COR-L47 (cell line): ENCODE data around the gene RPL22L1.
"Not testable (repeated sequence)": the region's sequence is repeated elsewhere in the genome, so short reads cannot be mapped to it uniquely, and the experiment has no call there.

ENCODE experiments used
- DNase-seq: peaks from one replicate; lab custom pipeline; 2025; lab: John Stamatoyannopoulos, UW

RPL22L1 gene

GRCh38 chr3:170878688-170879087, 8.7 kb upstream of the RPL22L1 start:
- DNase-seq, result not testable (repeated sequence)

GRCh38 chr3:170877311-170877710, 7.3 kb upstream of the RPL22L1 start:
- not testable (repeated sequence) for DNase-seq

GRCh38 chr3:170876537-170876936, 6.5 kb upstream of the RPL22L1 start:
- no peak for DNase-seq

- no peak for DNase-seq
Measured at GRCh38 chr3:170869239-170869590, 780 bp downstream of the RPL22L1 start.

GRCh38 chr3:170868577-170869238, 1.3 kb downstream of the RPL22L1 start:
- DNase-seq, result no peak

- no peak for DNase-seq
Measured at GRCh38 chr3:170867143-170867937, 2.7 kb downstream of the RPL22L1 start.

GRCh38 chr3:170866499-170866898, 3.5 kb downstream of the RPL22L1 start:
- DNase-seq, result no peak

GRCh38 chr3:170865209-170866094, 4.5 kb downstream of the RPL22L1 start:
- no peak for DNase-seq

GRCh38 chr3:170864525-170865208, 5.3 kb downstream of the RPL22L1 start:
- no peak for DNase-seq

- no peak for DNase-seq
Measured at GRCh38 chr3:170863816-170864215, 6.2 kb downstream of the RPL22L1 start.

GRCh38 chr3:170862618-170863374, 7.2 kb downstream of the RPL22L1 start:
- no peak for DNase-seq

- no peak for DNase-seq
Measured at GRCh38 chr3:170858599-170858998, 11.4 kb downstream of the RPL22L1 start.

- DNase-seq, result no peak
Measured at GRCh38 chr3:170852324-170852723, 17.7 kb downstream of the RPL22L1 start.

GRCh38 chr3:170848292-170848917, 21.6 kb downstream of the RPL22L1 start:
- no peak for DNase-seq

- no peak for DNase-seq
Measured at GRCh38 chr3:170844377-170844776, 25.6 kb downstream of the RPL22L1 start.

- DNase-seq, result no peak
Measured at GRCh38 chr3:170840291-170840859, 29.6 kb downstream of the RPL22L1 start.

GRCh38 chr3:170839518-170840100, 30.4 kb downstream of the RPL22L1 start:
- DNase-seq, result no peak

GRCh38 chr3:170836491-170836890, 33.5 kb downstream of the RPL22L1 start:
- no peak for DNase-seq

- peak; percentile 46 for DNase-seq
Measured at GRCh38 chr3:170835336-170835735, 34.7 kb downstream of the RPL22L1 start.

- no peak for DNase-seq
Measured at GRCh38 chr3:170830580-170830979, 39.4 kb downstream of the RPL22L1 start.
